Ecto neural progenitor cell (in vitro differentiated cells): ENCODE data around the gene BSPH1.
"Not testable (repeated sequence)": the region's sequence is repeated elsewhere in the genome, so short reads cannot be mapped to it uniquely, and the experiment has no call there.

ENCODE experiments used
- DNase-seq: peaks from one replicate; pipeline ENCODE4 v3.0.0-alpha.2; 2018; ENCODE audit warnings: low spot score

BSPH1 gene, protein sequence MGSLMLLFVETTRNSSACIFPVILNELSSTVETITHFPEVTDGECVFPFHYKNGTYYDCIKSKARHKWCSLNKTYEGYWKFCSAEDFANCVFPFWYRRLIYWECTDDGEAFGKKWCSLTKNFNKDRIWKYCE

DNA sequence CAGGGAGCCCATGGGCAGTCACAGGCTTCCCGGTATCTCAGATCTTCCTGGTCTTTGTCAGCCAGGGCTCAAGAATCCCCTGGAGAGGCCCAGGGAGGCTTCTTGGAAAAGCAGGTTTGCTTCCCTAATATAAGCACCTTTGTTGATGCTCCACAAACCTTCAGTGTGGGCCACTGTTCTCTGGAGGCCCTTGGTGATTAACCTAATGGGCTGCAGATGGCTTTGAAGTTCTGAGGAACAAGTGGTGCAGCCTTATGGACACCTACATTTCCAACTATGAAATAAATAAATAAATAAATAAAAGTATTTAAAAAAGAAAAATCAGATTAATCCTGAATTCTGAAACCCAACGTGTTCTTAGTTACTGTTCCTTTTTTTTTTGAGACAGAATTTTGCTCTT lies at the start of gene BSPH1:
BSPH1 (minus strand) TSS at position 101 of the 400 bp plus-strand sequence; CDS start at position 12, 89 bp downstream.
- DNase-seq, result no peak

DNA sequence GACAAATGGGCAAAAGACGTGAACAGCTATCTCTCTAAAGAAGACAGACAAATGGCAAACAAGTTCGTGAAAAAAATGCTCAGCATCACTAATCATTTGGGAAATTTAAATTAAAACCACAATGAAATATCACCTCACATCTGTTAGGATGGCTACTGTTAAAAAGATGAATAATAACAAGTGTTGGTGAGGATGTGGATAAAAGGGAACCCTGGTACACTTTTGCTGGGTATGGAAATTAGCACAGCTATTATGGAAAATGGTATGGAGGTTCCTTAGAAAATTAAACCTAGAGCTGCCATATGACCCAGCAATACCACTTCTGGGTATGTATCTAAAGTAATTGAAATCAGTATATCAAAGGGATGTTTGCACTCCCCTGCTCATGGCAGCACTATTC lies 44.8 kb upstream of the BSPH1 start:
- no peak for DNase-seq

DNA sequence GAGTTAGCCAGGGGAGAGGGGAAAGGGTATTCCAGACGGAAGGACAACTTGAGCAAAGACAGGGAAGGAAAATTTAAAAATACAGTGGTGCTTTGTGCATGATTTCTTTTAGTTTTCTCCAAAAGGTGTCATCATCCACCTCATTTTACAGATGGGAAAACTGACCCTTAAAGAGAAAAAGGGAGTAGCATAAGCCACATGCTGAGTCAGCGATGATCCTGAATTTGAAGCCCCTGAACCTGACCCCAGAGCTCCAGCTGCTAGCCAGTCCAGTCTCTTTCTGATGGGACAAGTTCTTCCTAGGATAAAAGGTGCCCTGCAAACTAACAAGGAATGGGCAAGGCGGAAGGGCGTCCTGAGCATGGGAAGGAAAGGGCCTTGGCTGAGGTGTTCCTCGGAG lies 41.6 kb upstream of the BSPH1 start:
- no peak for DNase-seq

DNA sequence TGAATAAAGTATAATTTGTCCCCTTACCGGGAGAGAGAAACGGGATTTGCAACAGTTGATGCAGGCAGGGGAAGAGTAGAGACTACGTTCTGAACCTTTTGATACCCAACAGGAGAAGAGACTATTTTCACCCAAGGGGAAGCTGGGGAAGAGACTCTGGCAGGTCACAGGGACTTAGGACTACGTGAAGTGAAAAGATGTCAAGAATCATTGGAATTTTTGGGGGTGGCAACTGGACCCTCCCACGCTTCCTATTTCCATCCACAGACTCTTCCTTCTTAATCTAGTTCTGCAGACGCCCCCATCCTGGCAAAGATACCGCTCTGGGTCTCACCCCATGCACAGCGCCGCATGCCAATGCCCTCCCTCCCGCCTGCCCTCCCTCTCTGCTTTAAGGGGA lies 38.1 kb upstream of the BSPH1 start:
- DNase-seq, result no peak

DNA sequence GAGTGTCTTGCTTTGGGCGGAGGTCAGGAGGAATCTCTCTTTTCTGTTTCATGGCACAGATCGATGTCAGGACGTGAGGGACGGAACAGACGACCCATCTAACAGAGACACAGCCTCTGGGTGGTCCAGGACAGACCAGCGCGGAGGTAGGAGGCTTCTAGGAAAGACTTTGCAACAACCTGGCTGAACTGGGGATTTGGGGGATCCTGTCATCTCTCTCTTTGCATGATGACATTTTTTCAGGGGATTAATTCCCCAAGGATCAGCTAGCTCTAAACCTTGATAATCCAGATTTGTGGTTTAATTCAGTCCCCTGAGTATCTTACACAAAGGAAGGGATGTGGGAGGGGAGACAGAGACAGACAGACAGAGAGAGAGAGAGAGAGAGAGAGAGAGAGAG lies 37.5 kb upstream of the BSPH1 start:
- DNase-seq, result no peak

DNA sequence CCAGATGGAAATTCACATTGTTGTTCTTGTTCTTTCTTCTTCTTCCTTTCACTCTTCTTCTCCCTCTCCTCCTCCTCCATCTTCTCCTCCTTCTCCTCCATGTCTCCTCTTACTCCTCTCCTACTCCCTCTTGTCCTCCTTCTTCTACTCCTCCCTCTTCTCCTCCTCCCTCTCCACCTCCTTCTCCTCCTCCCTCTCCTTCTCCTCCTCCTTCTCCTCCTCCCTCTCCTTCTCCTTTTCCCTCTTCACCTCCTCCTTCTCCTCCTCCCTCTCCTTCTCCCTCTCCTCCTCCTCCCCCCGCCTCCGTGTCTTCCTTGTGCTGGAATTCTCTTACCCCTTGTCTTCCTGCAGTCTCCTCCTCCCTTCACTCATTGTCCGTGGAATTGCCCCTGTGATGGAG lies 33.5 kb upstream of the BSPH1 start:
- no peak for DNase-seq

DNA sequence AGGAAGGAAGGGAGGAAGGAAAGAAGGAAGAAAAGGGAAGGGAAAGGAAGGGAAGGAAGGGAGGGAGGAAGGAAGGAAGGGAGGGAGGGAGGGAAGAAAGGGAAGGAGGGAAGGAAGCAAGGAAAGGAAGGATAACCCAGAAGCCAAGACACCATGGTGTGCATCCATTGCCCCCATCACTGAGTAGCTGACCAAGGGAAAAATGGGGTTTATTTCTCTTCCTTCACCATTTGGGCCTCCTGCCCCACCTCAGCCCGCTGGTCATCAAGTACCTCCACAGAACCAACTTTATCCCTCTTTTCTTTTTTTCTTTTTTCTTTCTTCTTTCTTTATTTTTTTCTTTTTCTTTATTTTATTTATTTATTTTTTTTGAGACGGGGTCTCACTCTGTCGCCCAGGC lies 31.5 kb upstream of the BSPH1 start:
- no peak for DNase-seq

DNA sequence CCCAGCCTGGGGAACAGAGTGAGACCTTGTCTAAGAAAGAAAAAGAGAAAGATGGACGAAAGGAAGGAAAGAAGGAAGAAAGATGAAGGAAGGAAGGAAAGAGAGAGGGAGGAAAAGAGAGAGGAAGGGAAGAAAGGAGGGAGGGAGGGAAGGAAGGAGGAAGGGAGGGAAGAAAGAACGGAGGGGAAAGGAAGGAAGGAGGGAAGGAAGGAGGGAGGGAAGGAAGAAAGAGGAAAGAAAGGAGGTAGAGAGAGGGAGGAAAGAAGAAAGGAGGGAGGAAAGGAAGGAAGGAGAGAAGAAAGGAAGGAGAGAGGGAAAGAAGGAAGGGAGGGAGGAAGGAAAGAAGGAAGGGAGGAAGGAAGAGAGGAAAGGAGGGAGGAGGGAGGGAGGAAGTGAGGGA lies 31.0 kb upstream of the BSPH1 start:
- no peak for DNase-seq

DNA sequence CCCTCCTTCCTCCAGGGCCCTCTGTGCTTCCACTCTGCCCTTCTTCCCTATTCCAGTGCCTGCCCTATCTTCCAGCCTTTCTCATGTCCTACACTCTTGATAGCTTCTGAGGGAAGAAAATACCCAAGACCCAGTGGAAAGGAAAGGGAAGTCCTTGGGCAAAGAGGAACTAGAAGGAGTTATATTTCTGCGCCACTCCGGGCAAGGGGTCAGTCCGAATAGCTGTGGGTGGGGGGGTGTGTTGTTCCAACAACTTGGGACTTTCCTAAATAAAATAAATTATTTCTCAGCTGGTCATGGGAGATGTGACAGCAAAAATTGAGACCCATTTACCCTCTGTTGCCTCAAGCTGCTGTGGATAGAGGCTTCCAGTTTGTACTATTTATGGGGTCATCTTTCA lies 28.7 kb upstream of the BSPH1 start:
- no peak for DNase-seq

DNA sequence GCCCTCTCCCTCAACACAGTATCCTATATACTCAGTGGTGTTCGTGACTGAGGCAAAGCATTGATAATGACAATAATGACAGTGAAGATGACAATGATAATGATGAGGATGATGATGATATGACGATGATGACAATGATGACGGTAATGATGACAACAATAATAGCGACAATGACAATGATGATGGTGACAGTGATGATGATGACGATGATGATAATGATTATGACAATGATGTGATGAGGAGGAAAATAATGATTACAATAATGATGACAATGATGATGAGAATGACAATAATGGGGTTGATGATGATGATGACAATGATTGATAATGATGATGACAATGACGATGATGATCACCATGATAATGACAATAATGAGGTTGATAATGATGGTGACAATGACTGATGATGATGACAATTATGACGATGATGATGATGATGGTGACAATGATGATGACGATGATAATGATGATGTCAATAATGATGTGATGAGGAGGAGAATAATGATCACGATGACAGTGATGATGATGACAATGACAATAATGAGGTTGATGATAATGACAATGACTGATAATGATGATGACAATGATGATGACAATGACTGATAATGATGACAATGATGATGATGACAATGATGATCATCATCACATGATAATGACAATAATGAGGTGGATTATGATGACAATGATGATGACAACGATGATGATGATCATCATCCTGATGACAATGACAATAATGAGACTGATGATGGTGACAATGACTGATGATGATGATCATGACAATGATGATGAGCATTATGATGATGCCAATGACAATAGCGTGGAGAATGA lies 19.2 kb upstream of the BSPH1 start:
- DNase-seq, result no peak

DNA sequence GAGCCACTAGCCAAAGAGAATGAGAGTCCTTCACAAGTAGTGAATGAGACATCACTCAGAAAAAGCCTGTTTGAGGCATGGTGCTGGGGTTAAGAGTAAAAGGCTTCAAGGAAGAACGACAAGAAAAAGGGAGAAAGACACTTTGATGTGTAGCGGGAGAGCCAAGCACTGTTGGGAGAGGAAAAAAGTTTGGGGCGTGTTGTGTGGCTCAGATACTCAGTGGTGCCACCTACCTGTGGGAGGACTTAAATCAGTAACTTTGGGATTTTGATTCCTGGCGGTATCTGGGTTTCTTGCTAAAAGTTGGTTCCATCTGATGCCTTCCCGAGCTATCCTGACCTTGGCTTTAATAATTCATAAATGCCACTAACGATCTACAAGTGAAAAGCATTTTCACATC lies 14.8 kb upstream of the BSPH1 start:
- DNase-seq, result no peak

DNA sequence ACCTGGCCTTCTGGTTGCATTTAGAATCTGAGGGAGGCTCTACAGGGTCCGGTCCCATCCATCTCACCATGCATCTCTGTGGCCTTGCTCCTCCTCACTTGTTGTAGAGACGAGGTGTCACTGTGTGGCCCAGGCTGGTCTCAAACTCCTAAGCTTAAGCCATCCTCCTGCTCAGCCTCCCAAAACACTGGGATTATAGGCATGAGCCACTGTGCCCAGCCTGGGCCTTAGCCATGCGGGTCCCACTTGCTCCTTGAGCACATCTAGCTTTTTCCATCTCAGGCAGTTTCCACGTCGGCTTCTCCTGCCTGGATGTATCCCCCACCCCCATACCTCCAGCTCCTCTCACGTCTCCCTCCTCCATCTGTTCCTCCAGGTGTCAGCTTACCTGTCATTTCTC lies 12.3 kb upstream of the BSPH1 start:
- DNase-seq, result no peak

DNA sequence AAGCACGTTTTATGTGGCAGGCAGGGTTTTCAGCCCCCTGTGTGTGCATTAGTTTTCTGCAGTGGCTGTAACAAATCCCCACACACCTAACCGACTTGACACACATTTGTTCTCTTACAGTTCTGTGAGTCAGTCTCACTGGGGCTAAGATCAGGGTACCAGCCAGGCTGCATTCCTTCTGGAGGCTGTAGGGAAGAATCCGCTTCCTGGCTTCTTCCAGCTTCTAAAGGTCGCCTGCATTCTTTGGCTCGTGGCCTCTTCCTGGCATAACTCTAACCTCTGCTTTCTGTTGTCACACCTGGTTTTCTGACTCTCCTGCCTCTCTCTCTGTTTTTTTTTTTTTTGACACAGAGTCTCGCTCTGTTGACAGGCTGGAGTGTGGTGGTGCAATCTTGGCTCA lies 8.9 kb upstream of the BSPH1 start:
- no peak for DNase-seq

DNA sequence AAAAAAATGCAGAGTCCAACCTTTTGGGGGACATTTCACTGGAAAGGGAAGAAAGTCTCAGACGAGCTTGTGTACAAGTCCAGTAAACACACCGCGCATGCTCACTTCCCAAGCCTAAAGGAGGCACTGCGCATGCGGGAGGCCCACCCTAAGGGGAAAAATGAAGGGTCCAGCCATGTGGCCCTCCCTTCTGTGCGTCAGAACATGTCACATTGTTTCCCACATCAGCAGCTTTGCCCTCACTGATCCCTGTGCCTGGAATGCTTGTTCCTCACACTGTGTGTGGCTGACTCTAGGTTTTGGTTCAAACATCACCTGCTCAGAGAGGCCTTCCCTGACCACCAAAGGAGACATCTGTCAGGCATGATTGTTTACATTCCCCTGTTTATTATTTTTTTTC lies 6.8 kb upstream of the BSPH1 start:
- no peak for DNase-seq

DNA sequence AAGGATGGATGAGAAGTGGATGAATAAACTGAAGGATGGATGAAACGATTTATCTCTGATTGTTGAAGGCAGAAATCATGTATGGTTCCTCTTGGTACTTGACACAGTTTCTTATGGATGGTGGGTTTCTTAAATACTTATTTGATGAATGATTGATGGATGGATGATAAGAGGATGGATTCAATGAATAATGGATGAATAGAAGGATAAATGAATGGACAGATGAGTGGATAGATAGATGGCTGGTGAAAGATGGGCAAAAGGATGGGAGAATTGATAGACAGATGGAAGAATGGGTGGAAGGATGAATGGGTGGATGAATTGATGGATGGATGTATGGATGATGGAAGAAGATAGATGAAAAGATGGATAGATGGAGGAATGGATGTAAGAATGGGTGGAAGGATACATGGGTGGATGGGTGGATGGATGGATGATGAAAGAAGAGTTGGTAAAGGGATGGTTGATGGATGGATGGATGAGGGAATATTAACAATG lies 4.3 kb upstream of the BSPH1 start:
- no peak for DNase-seq

DNA sequence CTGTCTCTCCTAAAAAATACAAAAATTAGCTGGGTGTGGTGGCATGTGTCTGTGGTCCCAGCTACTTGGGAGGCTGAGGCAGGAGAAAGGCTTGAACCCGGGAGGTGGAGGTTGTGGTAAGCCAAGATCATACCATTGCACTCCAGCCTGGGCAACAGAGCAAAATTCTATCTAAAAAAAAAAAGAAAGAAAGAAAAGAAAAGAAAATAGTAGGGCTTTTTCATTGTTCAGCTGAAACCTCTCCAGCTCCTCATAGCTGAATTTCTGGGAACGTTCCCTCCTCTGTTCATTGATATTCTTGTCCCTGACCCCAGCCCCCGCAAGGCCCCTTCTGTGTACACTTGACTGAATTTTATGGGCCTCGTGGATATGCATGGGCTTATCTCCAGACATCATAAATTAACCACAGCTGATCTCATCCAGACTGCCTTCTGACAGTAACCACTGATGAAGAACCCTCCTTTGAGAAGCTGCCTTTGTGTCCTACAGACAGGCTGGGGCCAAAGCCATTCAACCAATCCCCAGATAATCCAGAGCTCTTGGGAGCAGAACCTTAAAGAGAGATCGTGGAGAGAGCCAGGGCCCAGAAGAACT lies 2.3 kb upstream of the BSPH1 start, which contains the start of gene ELSPBP1:
ELSPBP1 (plus strand) TSS at position 424 of the 594 bp plus-strand sequence. CDS start 14,036 bp downstream, outside the sequence.
- no peak for DNase-seq

DNA sequence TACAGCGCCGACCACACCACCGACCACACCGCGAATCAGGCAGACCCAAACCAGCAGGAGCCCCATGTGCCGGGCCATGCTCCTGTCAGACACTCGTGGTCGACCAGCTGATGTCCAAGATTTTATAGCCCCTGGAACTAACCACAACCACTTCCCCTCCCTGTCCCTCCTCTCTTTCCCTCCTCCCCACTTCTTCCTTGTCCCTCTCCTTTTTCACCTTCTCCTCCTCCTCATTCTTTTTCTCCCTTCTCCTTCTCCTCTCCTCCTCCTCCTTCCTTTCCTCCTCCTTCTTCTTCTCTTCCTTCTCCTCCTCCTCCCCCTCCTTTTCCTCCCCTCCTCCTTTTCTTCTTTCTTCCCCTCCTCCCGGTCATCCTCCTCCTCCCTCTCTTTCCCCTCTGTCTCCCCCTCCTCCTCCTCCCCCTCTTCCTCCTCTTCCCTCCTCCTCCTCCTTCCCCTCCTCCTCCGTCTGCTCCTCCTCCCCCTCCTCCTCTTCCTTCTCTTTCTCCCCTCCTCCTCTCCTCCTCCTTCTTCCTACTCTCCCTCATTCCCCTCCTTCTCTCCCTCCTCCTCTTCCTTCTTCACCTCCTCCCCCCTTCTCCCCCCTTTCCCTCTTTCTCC lies 670 bp downstream of the BSPH1 start:
- no peak for DNase-seq

DNA sequence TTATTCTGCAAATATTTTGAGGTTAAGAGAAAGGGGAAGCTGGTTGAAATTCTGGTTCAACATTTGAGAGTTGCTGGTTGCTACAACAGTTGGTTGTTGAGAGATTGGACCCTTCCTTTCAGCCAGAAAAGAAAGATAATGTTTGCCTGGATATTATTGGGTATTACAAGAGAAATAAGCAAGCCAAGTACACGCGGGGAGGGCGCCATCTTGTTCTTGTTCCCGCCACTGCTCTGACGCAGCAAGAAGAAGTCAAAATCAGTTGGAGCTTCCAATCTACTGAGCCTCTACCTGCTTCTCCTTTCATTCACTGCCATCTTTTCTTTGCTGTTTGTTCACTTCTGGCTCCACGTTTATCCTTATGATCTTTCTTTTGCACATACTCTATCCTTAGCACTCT lies 18.4 kb downstream of the BSPH1 start:
- DNase-seq, result no peak

DNA sequence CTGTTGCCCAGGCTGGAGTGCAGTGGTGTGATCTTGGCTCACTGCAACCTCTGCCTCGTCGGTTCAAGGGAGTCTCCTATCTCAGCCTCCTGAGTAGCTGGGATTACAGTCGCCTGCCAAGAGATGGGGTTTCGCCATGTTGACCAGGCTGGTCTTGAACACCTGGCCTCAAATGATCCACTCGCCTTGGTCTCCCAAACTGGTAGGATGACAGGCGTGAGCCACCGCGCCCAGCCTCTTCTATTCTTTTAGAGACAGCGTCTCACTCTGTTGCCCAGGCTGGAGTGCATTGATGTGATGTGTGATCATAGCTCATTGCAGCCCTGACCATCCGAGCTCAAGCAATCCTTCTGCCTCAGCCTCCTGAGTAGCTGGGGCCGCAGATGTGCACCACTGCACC lies 36.0 kb downstream of the BSPH1 start:
- DNase-seq, result not testable (repeated sequence)

DNA sequence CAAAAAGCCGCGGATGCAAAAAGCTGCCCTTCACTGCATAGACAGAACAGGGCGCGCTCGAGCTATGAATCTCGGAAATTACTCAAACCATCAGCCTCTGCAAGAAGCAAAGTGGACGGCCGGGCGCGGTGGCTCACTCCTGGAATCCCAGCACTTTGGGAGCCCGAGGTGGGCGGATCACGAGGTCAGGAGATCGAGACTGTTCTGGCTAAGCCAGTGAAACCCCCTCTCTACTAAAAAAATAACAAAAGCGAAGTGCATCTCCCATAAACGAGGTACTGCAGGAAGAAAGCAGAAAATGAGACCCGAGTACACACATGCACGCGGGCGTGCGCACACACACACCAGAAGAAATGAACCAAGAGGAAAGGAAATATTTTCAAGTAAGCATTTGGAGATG lies 39.8 kb downstream of the BSPH1 start:
- DNase-seq, result not testable (repeated sequence)

DNA sequence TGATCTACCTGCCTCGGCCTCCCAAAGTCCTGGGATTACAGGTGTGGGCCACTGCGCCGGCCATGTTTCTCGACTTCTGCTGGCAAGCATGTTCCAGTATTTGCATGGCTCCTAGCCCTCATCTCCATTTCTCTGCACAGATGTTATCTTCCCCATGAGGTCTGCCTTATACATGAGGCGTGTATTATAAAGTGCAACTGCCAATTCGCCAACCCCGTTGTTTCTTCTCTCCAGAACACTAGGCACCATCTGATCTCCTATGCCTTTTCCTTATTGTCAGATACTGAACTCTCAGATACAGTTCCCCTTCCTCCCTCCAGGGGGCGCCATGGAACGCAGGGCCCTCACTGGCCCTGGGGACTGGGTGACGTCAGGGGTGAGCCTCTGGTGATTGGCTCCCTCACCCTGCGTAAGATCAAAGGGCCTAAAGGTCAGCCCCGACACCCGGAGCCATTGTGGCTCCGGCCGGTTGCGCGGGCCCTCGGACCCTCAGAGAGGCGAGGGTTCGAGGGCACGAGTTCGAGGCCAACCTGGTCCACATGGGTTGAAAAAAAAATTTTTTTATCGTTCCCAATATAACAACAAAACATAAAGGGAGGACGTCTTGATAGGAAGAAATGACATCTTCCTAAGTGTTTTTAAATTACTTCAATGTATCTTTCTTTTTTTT lies 42.0 kb downstream of the BSPH1 start:
- DNase-seq, result not testable (repeated sequence)

DNA sequence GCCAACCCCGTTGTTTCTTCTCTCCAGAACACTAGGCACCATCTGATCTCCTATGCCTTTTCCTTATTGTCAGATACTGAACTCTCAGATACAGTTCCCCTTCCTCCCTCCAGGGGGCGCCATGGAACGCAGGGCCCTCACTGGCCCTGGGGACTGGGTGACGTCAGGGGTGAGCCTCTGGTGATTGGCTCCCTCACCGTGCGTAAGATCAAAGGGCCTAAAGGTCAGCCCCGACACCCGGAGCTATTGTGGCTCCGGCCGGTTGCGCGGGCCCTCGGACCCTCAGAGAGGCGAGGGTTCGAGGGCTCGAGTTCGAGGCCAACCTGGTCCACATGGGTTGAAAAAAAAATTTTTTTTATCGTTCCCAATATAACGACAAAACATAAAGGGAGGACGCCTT lies 63.4 kb downstream of the BSPH1 start:
- not testable (repeated sequence) for DNase-seq
